ENCODE results near the gene ACTL8.

The ACTL8 gene

GRCh38 chr1:17759114-17759513, 4.0 kb downstream of the ACTL8 start:
- no peaks in the 10 kb centered on the region for H3K4me1 ChIP-seq (ENCODE audit: control insufficient read depth, insufficient read depth, low read length)
- H3K4me3 ChIP-seq (ENCODE audit: low read depth, low read length): no peak overlapping the region
- peaks cover 30% of the 10 kb centered on the region for H3K9me3 ChIP-seq (ENCODE audit: control insufficient read depth, insufficient read depth, low read length)
- H3K36me3 ChIP-seq (ENCODE audit: control insufficient read depth, insufficient read depth, low read length): no peaks in the 10 kb centered on the region
- peaks cover 2% of the 10 kb centered on the region for H3K27me3 ChIP-seq (ENCODE audit: control insufficient read depth, insufficient read depth, low read length)
- H3K9ac ChIP-seq (ENCODE audit: low read depth, low read length): no peak overlapping the region

- Histone ChIP-seq H3K9me3 (ENCODE audit: control insufficient read depth, insufficient read depth, low read length) (peaks cover 21% of the 10 kb centered on the region), H3K36me3 (ENCODE audit: control insufficient read depth, insufficient read depth, low read length) (no peaks in the 10 kb centered on the region), H3K9ac (ENCODE audit: low read depth, low read length) (no peak overlapping the region), H3K4me3 (ENCODE audit: low read depth, low read length) (no peak overlapping the region), H3K4me1 (ENCODE audit: control insufficient read depth, insufficient read depth, low read length) (no peaks in the 10 kb centered on the region), H3K27me3 (ENCODE audit: control insufficient read depth, insufficient read depth, low read length) (peaks cover 2% of the 10 kb centered on the region)
Measured at GRCh38 chr1:17762313-17762712, 7.2 kb downstream of the ACTL8 start.

GRCh38 chr1:17763417-17763816, 8.3 kb downstream of the ACTL8 start:
- H3K9ac ChIP-seq (ENCODE audit: low read depth, low read length): no peak overlapping the region
- no peaks in the 10 kb centered on the region for H3K4me1 ChIP-seq (ENCODE audit: control insufficient read depth, insufficient read depth, low read length)
- no peak overlapping the region for H3K4me3 ChIP-seq (ENCODE audit: low read depth, low read length)
- peaks cover 14% of the 10 kb centered on the region for H3K9me3 ChIP-seq (ENCODE audit: control insufficient read depth, insufficient read depth, low read length)
- peaks cover 2% of the 10 kb centered on the region for H3K27me3 ChIP-seq (ENCODE audit: control insufficient read depth, insufficient read depth, low read length)
- H3K36me3 ChIP-seq (ENCODE audit: control insufficient read depth, insufficient read depth, low read length): no peaks in the 10 kb centered on the region

GRCh38 chr1:17763995-17764394, 8.9 kb downstream of the ACTL8 start:
- Histone ChIP-seq H3K36me3 (ENCODE audit: control insufficient read depth, insufficient read depth, low read length) (no peaks in the 10 kb centered on the region), H3K4me3 (ENCODE audit: low read depth, low read length) (no peak overlapping the region), H3K9me3 (ENCODE audit: control insufficient read depth, insufficient read depth, low read length) (peaks cover 9% of the 10 kb centered on the region), H3K9ac (ENCODE audit: low read depth, low read length) (no peak overlapping the region), H3K27me3 (ENCODE audit: control insufficient read depth, insufficient read depth, low read length) (peaks cover 2% of the 10 kb centered on the region), H3K4me1 (ENCODE audit: control insufficient read depth, insufficient read depth, low read length) (no peaks in the 10 kb centered on the region)

- Histone ChIP-seq H3K4me3 (ENCODE audit: low read depth, low read length) (no peak overlapping the region), H3K36me3 (ENCODE audit: control insufficient read depth, insufficient read depth, low read length) (no peaks in the 10 kb centered on the region), H3K9me3 (ENCODE audit: control insufficient read depth, insufficient read depth, low read length) (peaks cover 3% of the 10 kb centered on the region), H3K27me3 (ENCODE audit: control insufficient read depth, insufficient read depth, low read length) (no peaks in the 10 kb centered on the region), H3K9ac (ENCODE audit: low read depth, low read length) (no peak overlapping the region), H3K4me1 (ENCODE audit: control insufficient read depth, insufficient read depth, low read length) (no peaks in the 10 kb centered on the region)
Measured at GRCh38 chr1:17764591-17764990, 9.5 kb downstream of the ACTL8 start.

GRCh38 chr1:17765444-17766411, 10.6 kb downstream of the ACTL8 start:
- no peak overlapping the region for H3K4me3 ChIP-seq (ENCODE audit: low read depth, low read length)
- H3K4me1 ChIP-seq (ENCODE audit: control insufficient read depth, insufficient read depth, low read length): no peaks in the 10 kb centered on the region
- no peaks in the 10 kb centered on the region for H3K36me3 ChIP-seq (ENCODE audit: control insufficient read depth, insufficient read depth, low read length)
- no peak overlapping the region for H3K9ac ChIP-seq (ENCODE audit: low read depth, low read length)
- H3K9me3 ChIP-seq (ENCODE audit: control insufficient read depth, insufficient read depth, low read length): no peaks in the 10 kb centered on the region
- no peaks in the 10 kb centered on the region for H3K27me3 ChIP-seq (ENCODE audit: control insufficient read depth, insufficient read depth, low read length)

- Histone ChIP-seq H3K4me3 (ENCODE audit: low read depth, low read length) (no peak overlapping the region), H3K9me3 (ENCODE audit: control insufficient read depth, insufficient read depth, low read length) (no peaks in the 10 kb centered on the region), H3K36me3 (ENCODE audit: control insufficient read depth, insufficient read depth, low read length) (no peaks in the 10 kb centered on the region), H3K27me3 (ENCODE audit: control insufficient read depth, insufficient read depth, low read length) (no peaks in the 10 kb centered on the region), H3K9ac (ENCODE audit: low read depth, low read length) (no peak overlapping the region), H3K4me1 (ENCODE audit: control insufficient read depth, insufficient read depth, low read length) (no peaks in the 10 kb centered on the region)
Measured at GRCh38 chr1:17768651-17769241, 13.6 kb downstream of the ACTL8 start.

GRCh38 chr1:17770983-17771382, 15.8 kb downstream of the ACTL8 start:
- H3K4me3 ChIP-seq (ENCODE audit: low read depth, low read length): no peak overlapping the region
- H3K9ac ChIP-seq (ENCODE audit: low read depth, low read length): no peak overlapping the region
- H3K27me3 ChIP-seq (ENCODE audit: control insufficient read depth, insufficient read depth, low read length): no peaks in the 10 kb centered on the region

GRCh38 chr1:17772615-17773212, 17.6 kb downstream of the ACTL8 start:
- no peak overlapping the region for H3K4me3 ChIP-seq (ENCODE audit: low read depth, low read length)
- no peak overlapping the region for H3K9ac ChIP-seq (ENCODE audit: low read depth, low read length)
- no peaks in the 10 kb centered on the region for H3K4me1 ChIP-seq (ENCODE audit: control insufficient read depth, insufficient read depth, low read length)
- H3K9me3 ChIP-seq (ENCODE audit: control insufficient read depth, insufficient read depth, low read length): no peaks in the 10 kb centered on the region
- H3K36me3 ChIP-seq (ENCODE audit: control insufficient read depth, insufficient read depth, low read length): no peaks in the 10 kb centered on the region
- H3K27me3 ChIP-seq (ENCODE audit: control insufficient read depth, insufficient read depth, low read length): no peaks in the 10 kb centered on the region

More at GRCh38 chr1:17770983-17771382, 15.8 kb downstream of the ACTL8 start:
- no peaks in the 10 kb centered on the region for H3K9me3 ChIP-seq (ENCODE audit: control insufficient read depth, insufficient read depth, low read length)
- no peaks in the 10 kb centered on the region for H3K4me1 ChIP-seq (ENCODE audit: control insufficient read depth, insufficient read depth, low read length)
- H3K36me3 ChIP-seq (ENCODE audit: control insufficient read depth, insufficient read depth, low read length): no peaks in the 10 kb centered on the region

- Histone ChIP-seq H3K4me3 (ENCODE audit: low read depth, low read length) (no peak overlapping the region), H3K27me3 (ENCODE audit: control insufficient read depth, insufficient read depth, low read length) (no peaks in the 10 kb centered on the region), H3K9me3 (ENCODE audit: control insufficient read depth, insufficient read depth, low read length) (no peaks in the 10 kb centered on the region), H3K36me3 (ENCODE audit: control insufficient read depth, insufficient read depth, low read length) (no peaks in the 10 kb centered on the region), H3K4me1 (ENCODE audit: control insufficient read depth, insufficient read depth, low read length) (no peaks in the 10 kb centered on the region), H3K9ac (ENCODE audit: low read depth, low read length) (no peak overlapping the region)
Measured at GRCh38 chr1:17773591-17774326, 18.6 kb downstream of the ACTL8 start.

GRCh38 chr1:17774452-17774851, 19.3 kb downstream of the ACTL8 start:
- no peaks in the 10 kb centered on the region for H3K27me3 ChIP-seq (ENCODE audit: control insufficient read depth, insufficient read depth, low read length)
- no peak overlapping the region for H3K9ac ChIP-seq (ENCODE audit: low read depth, low read length)
- H3K36me3 ChIP-seq (ENCODE audit: control insufficient read depth, insufficient read depth, low read length): no peaks in the 10 kb centered on the region
- no peaks in the 10 kb centered on the region for H3K4me1 ChIP-seq (ENCODE audit: control insufficient read depth, insufficient read depth, low read length)
- H3K4me3 ChIP-seq (ENCODE audit: low read depth, low read length): no peak overlapping the region
- no peaks in the 10 kb centered on the region for H3K9me3 ChIP-seq (ENCODE audit: control insufficient read depth, insufficient read depth, low read length)
